Erythroblast (primary cell): ENCODE results near the gene EPB41.
"Not testable (repeated sequence)": the region's sequence is repeated elsewhere in the genome, so short reads cannot be mapped to it uniquely, and the experiment has no call there.

Experiments
- DNase-seq, 2 experiments: peaks; one replicate each; lab custom pipeline; 2025; lab: John Stamatoyannopoulos, UW
- GATA1 ChIP-seq: IDR thresholded peaks from 2 replicates; pipeline ENCODE4 v1.6.1; 2011; ENCODE audit warnings: low read depth, mild to moderate bottlenecking, control low read depth, low read length, moderate library complexity
- POLR2A ChIP-seq: IDR thresholded peaks from 2 replicates; pipeline ENCODE4 v1.6.1; 2011; ENCODE audit warnings: mild to moderate bottlenecking, low read length

The EPB41 gene

DNA sequence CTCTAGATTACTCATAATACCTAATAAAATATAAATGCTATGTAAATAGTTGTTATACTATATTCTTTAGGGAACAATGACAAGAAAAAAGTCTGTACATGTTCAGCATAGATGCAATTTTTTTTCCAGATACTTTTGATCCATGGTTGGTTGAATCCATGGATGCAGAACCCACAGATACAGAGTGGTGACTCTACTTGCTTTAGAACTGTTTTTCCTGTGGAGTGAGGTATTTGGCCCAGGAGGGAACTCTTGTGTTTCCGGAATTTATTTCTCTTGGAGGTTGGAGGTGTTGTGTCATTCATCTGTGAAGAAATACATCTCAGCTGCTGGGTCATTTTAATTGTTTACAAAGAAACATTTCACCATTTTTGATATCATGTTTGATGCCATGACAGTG lies 180.6 kb downstream of the EPB41 start:
- DNase-seq: no peak
- TF ChIP-seq GATA1: no peak
- no peak for TF ChIP-seq POLR2A

DNA sequence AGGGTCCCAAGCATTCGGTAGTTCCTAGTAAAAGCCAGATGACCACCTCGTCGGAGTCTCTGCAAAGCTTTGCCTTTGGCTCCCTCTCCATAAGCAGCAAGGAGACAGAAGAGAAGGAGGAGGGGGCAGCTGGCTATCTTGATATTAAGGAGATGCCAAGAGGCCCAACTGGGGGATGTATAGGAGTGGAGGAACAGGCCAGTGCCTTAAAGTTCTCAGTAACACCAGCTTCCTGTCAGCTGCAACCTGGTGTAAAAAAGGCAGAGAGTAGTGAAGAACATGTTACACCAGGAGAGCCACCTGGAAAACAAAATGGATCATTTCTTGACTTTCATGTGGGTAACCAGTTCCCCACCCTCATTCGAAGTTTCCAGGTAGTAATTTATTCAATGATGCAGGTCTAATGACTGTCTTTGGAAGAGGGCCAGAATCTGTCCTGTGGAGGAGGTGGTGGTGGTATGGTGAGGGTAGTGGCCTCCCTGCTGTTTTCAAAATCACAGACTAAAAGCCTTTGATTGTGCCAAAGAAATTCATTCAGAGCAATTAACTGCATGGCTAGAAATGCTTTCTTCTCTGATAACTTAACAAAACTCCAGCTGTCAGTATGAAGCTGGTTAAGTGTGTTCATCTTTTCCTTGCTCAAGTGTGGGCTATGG lies 182.0 kb downstream of the EPB41 start:
- TF ChIP-seq GATA1: no peak
- no peak for TF ChIP-seq POLR2A
- DNase-seq: no peak

DNA sequence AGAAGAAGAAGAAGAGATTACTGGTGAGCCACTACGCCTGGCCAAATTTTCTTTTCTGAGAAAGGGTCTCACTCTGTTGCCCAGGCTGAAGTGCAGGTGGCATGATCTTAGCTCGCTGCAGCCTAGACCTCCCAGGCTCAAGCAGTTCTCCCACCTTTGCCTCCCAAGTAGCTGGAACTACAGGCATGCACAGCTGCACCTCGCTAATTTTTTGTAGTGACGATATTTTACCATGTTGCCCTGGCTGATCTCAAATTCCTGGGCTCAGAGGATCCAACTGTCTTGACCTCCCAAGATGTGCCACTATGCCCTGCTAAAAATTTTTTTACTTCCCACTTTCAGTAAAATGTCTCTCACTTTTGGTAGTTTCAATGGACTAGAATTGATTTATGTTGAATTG lies 184.9 kb downstream of the EPB41 start:
- DNase-seq: no peak
- TF ChIP-seq POLR2A (no peak), GATA1 (no peak)

DNA sequence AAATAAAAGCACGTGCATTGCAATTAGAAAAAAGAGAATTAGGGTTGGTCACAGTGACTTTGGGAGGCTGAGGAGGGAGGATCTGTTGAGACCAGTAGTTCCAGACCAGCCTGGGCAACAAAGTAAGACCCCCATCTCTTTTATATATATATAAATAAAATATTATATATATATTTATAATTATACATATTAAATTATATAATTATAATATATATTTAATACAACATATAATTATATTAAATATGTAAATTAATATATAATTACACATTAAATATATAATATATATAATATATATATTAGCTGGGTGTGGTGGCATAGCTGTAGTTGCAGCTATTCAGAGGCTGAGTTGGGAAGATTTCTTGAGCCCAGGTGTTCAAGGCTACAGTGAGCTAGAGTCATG lies 186.1 kb downstream of the EPB41 start:
- TF ChIP-seq POLR2A (no peak), GATA1 (no peak)
- DNase-seq: no peak

DNA sequence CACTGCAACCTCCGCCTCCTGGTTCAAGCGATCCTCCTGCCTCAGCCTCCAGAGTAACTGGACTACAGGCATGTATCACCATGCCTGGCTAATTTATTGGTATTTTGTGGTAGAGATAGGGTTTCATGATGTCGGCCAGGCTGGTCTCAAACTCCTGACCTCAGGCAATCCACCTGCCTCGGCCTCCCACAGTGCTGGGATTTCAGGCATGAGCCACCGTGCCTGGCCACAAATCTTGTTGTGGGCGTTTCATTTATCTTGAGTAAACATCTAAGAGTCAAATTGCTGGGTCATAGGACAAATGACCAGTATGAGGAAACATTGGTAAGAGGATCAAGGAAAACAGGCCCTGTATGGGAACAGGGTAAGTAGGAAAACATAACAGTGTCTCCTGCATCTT lies 191.5 kb downstream of the EPB41 start:
- no peak for TF ChIP-seq POLR2A
- no peak for TF ChIP-seq GATA1
- DNase-seq: no peak

DNA sequence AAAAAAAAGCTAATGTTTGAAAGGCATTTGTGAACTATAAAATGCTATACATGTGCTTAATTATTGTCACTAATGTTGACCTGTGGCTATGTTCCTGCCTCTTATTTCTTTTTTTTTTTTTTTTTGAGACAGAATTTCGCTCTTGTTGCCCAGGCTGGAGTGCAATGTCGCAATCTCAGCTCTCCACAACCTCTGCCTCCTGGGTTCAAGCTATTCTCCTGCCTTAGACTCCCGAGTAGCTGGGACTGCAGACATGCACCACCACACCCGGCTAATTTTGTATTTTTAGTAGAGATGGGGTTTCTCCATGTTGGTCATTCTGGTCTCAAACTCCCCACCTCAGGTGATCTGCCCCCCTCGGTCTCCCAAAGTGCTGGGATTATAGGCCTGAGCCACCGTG lies 193.7 kb downstream of the EPB41 start:
- not testable (repeated sequence) for DNase-seq

DNA sequence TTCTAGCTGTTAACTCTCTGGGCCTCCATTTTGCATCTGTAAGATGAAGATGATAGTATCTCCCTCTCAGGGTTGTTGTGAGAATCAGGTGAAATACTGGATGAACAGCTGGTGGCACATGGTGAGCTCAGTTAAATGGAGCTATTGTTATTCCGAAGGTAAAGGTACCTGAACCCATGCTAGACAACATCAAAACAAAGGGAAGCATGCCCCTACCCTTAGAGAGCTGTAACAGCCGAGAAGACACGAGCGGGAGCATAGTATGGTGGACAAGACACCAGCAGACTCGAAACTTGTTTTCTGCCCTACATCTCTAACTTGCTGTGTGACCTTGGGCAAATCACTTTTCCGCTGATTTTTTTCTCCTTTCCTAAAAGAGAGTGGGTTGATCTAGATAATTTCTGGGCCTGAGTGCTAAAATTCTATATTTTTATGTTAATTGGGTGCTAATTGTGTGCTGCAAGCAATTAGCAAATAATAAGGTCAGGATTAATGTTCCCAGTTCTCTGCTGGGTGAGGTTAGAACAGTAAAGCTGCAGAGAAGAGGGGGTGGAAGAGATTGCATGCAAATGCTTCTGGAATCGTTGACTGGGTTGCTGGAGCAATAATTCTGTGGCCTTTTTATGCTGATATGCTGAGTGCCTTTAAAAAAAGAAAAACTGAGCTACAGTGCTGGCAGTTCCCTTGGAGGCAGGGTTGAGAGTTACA lies 198.5 kb downstream of the EPB41 start:
- no peak for DNase-seq
- TF ChIP-seq GATA1: no peak
- TF ChIP-seq POLR2A: no peak

DNA sequence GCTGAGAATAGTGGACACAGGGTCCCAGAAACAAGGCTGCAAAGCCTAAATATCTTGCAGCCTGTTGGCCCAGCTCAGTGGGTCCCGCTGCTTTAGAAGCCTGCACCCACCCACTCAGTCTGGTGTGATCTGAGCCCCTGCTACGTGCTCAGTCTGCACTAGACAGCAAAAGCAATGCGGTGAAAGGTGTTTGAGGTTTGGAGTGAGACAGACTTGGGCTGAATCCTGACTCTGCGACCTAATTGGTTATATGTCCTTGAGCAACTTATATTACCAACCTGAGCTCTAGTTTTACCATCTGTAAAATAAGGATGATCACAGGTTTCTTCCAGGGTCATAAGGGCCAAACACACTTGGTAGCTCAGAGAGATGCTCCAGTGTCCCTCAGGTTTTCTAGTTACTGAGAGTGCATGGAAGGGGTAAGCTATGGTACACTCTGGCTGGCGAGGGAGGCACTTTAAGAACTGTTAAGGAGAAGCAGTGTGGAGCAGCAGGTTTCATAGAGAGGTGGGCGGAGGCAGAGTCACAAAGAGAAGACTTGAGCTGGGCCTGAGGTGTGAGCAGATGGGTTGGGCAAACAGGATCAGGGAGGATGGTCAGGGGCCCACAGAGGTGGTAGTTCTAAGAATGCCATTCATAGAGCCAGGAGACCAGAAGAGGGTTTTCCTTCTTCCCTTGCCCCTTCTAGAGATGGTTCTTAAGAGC lies 199.2 kb downstream of the EPB41 start:
- no peak for DNase-seq
- TF ChIP-seq GATA1: no peak
- TF ChIP-seq POLR2A: no peak

DNA sequence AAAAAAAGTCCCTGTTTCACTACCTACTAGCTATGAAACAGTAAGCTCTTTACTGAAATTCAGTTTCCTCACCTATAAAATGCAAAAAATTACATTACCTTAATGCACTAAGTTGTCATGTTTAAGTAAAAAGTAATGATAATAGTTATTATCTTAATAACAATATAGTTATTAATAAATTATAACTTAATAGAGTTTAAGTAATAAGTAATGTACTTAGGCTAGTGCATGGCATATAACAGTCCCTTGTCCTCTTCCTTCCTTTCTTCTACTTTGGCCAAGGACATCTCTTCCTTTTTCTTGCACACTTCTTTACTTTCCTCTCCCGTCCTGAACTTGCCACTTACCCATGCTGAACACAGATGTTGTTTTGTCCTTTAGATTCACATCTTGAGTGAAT lies 200.3 kb downstream of the EPB41 start:
- TF ChIP-seq GATA1 (no peak), POLR2A (no peak)
- DNase-seq: no peak

DNA sequence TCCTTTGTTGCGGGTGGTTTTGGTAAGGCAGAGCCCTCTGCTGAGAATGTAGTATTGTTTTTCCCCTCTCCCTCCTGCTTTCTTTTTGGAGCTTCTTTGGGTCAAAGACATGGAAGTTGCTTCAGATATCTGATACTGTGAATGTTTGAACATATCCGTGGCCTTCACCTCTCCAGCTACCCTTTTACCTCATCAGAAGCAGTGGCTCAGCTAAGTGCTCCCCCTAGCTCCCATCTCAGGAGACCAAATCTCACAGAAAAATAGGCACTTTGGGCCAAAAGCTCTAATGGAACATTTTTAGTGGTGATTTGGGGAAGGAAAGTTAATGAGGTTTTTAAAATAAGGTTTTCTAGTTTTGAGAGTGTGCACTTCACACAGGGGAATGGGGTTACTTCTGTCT lies 203.0 kb downstream of the EPB41 start:
- no peak for DNase-seq
- TF ChIP-seq POLR2A (no peak), GATA1 (no peak)

DNA sequence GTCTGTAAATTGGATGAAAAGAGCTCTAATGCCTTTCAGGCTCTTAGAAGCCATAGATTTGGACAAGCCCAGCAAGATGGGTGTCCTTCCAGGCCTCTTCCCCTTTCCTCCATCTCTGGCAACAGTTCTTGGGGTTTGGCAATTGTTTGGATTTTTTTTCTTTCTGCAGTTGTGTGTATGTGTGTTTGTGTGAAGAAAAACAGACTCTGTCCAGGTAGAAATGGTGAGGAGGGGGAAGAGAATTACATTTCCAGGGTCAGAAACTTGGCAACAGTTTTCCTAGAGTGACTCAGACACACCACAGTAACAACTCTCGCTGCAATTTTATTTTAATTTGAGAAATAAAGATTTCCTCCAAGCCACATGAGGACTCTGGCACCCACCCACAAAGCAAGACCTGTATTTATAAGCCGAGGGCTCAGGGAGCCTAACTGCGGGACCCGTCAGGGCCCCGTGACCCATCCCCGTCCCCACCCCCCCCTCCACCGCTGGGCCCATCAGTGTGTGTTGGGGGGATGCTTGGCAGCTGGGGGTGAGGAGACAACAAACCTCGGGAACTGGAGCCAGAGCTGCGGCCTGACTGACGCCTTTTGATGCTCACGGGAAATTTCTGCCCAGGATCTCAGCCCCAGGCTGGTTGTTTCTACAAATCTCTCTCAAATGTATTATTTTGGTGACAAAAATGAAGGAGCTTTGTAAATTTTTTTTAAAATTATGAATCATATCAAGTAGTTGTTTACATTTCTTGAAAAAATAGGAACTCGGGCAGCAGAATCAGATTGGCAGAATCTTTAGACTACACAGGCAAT lies 205.0 kb downstream of the EPB41 start:
- no peak for TF ChIP-seq POLR2A
- TF ChIP-seq GATA1: no peak
- DNase-seq: no peak

DNA sequence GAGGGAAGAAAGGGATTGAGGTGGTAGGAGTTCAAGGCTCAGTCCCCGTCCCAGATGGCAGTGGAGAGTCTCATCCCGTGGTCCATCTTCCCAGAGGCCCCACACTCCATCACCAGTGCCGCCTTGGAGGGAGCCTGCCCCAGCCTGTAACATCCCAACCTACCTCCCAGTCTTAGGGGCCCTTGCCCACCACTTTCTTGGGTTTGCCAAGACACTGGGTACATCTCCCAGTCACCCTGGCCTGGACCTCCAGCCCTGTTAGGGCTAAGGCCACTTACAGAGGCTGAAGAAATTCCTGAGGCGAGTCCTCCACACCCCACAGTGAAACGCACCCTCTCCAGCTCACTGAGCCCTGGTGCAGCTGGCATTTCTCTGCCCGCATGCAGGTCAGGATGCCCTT lies 206.0 kb downstream of the EPB41 start:
- DNase-seq: no peak
- TF ChIP-seq GATA1 (no peak), POLR2A (no peak)

DNA sequence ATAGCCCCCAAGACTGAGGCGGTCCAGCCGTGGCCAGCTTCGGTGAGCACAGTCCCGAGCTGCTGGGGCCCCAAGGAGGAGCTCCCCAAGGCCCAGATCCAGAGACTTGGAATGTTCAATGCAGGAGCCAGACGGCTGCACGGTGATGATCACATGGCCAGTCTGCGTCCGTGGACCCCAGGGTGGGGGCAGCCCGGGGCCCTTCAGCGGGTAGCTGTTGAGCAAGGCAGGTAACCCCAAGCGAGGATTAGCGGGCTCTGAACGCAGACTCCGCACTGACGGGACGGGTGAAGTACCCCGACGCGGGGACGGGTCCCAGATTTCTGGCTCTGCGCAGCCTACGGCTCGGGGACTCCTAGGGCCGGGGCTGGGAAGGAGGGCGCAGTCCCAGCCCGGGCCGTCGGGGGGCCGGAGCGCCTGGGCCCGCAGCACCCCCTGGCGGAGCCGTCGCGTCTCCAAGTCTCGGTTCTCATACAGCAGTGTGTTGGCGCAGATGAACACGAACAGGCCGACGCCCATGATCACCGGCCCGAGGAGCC lies 206.6 kb downstream of the EPB41 start:
- no peak for TF ChIP-seq POLR2A
- TF ChIP-seq GATA1: no peak
- peak in 1 of 2 experiments; percentile 90 for DNase-seq
